CD14-positive monocyte (primary cell): ENCODE results near the gene SPN. TPM values are rescaled to one million over a fixed set of nuclear protein-coding genes. Genes with fewer than 3 reads are reported as not detected.

Experiments
- DNase-seq, 3 donors: peaks; one replicate each; pipeline ENCODE4 v3.0.0-alpha.2; 2011 to 2022
- H2AFZ ChIP-seq: 2 replicates; pipeline ENCODE4 v1.6.0; 2012; ENCODE audit warnings: mild to moderate bottlenecking, low read depth, low read length, inconsistent platforms; ENCODE audit not compliant: insufficient read depth, poor library complexity, severe bottlenecking
- H3K27ac ChIP-seq, 2 donors: 1 replicate in 1 of 2; 2 replicates in 1 of 2; pipeline ENCODE4 v1.5.1; 2012 to 2013; ENCODE audit warnings: low read length in 2 of 2, control low read depth in 1 of 2, inconsistent platforms in 1 of 2, low read depth in 1 of 2, mild to moderate bottlenecking in 1 of 2
- H3K27me3 ChIP-seq, 2 donors: one replicate each; pipeline versions ENCODE4 v1.6.0 to v1.6.1; 2011 to 2013; ENCODE audit warnings: low read length in 2 of 2; ENCODE audit not compliant: control insufficient read depth in 2 of 2, insufficient read depth in 2 of 2
- H3K36me3 ChIP-seq, 2 donors: replicated peaks in 1 of 2; 1 replicate in 1 of 2; 2 replicates in 1 of 2; pipeline versions ENCODE4 v1.5.1 to v1.6.1; 2012 to 2013; ENCODE audit warnings: low read length in 2 of 2, control low read depth in 1 of 2, inconsistent platforms in 1 of 2, mild to moderate bottlenecking in 1 of 2; ENCODE audit not compliant: insufficient read depth in 2 of 2, control insufficient read depth in 1 of 2
- H3K4me1 ChIP-seq, 2 donors: 1 replicate in 1 of 2; 2 replicates in 1 of 2; pipeline versions ENCODE4 v1.5.1 to v1.6.1; 2012 to 2013; ENCODE audit warnings: low read length in 2 of 2, control low read depth in 1 of 2, inconsistent platforms in 1 of 2, mild to moderate bottlenecking in 1 of 2, moderate library complexity in 1 of 2; ENCODE audit not compliant: insufficient read depth in 2 of 2, control insufficient read depth in 1 of 2
- H3K4me2 ChIP-seq: replicated peaks from 2 replicates; pipeline ENCODE3; 2012; ENCODE audit warnings: low read length, moderate library complexity, mild to moderate bottlenecking; ENCODE audit not compliant: poor library complexity, severe bottlenecking; ENCODE audit errors: extremely low read depth
- H3K4me3 ChIP-seq, 3 experiments: fragments of 200-600 bp in 1 of 3; sonication (generic) in 1 of 3; replicated peaks in 1 of 3; 1 replicate in 2 of 3; 2 replicates in 1 of 3; pipeline ENCODE4 v1.5.1; 2011 to 2013; ENCODE audit warnings: low read length in 3 of 3, mild to moderate bottlenecking in 3 of 3, control low read depth in 2 of 3, low read depth in 2 of 3, inconsistent platforms in 1 of 3, moderate library complexity in 1 of 3
- H3K79me2 ChIP-seq: 2 replicates; pipeline ENCODE4 v1.6.0; 2012; ENCODE audit warnings: mild to moderate bottlenecking, control low read depth, inconsistent platforms, low read length, moderate library complexity; ENCODE audit not compliant: insufficient read depth
- H3K9ac ChIP-seq: 2 replicates; pipeline ENCODE4 v1.6.0; 2017; ENCODE audit warnings: low read length, mild to moderate bottlenecking; ENCODE audit not compliant: insufficient read depth, poor library complexity, severe bottlenecking
- H3K9me3 ChIP-seq, 2 donors: replicated peaks in 1 of 2; 1 replicate in 1 of 2; 2 replicates in 1 of 2; pipeline versions ENCODE4 v1.5.1 to v1.6.1; 2012 to 2013; ENCODE audit warnings: low read length in 2 of 2, control low read depth in 1 of 2; ENCODE audit not compliant: control insufficient read depth in 1 of 2, insufficient read depth in 1 of 2
- H4K20me1 ChIP-seq: 2 replicates; pipeline ENCODE4 v1.6.0; 2012; ENCODE audit warnings: mild to moderate bottlenecking, low read length, control low read depth, moderate library complexity; ENCODE audit not compliant: insufficient read depth
- H3K27ac Mint-ChIP-seq, 7 donors: one replicate each; pipeline ENCODE4 v1.8.0; 2020; ENCODE audit warnings: mild to moderate bottlenecking in 7 of 7, mixed read lengths in 7 of 7, moderate library complexity in 6 of 7, inconsistent platforms in 2 of 7
- H3K27me3 Mint-ChIP-seq, 3 donors: one replicate each; pipeline ENCODE4 v1.8.0; 2021 to 2022; ENCODE audit warnings: low read depth in 3 of 3, mild to moderate bottlenecking in 3 of 3, mixed read lengths in 3 of 3, moderate library complexity in 3 of 3, inconsistent platforms in 1 of 3
- H3K36me3 Mint-ChIP-seq, 2 donors: one replicate each; pipeline ENCODE4 v1.8.0; 2020; ENCODE audit warnings: mixed read lengths in 2 of 2, inconsistent platforms in 1 of 2, mild to moderate bottlenecking in 1 of 2
- H3K4me1 Mint-ChIP-seq: one replicate; pipeline ENCODE4 v1.8.0; 2020; ENCODE audit warnings: mild to moderate bottlenecking, mixed read lengths
- H3K4me3 Mint-ChIP-seq, 2 donors: one replicate each; pipeline ENCODE4 v1.8.0; 2020; ENCODE audit warnings: mild to moderate bottlenecking in 2 of 2, mixed read lengths in 2 of 2, moderate library complexity in 1 of 2
- H3K9me3 Mint-ChIP-seq, 7 donors: one replicate each; pipeline ENCODE4 v1.8.0; 2020 to 2022; ENCODE audit warnings: mixed read lengths in 7 of 7, mild to moderate bottlenecking in 6 of 7, moderate library complexity in 6 of 7, inconsistent platforms in 2 of 7
- CTCF ChIP-seq: fragments of 200-600 bp; IDR thresholded peaks from one replicate; pipeline ENCODE4 v1.8.0; 2022; ENCODE audit warnings: antibody characterized with exemption, mild to moderate bottlenecking
- WGBS: methylation state at CpG from one replicate; pipeline ENCODE4 v1.1.5; 2013; ENCODE audit warnings: missing lambda C conversion rate; ENCODE audit not compliant: insufficient coverage; 5-methylcytosine and 5-hydroxymethylcytosine counted together
- intact Hi-C, 2 donors: fragments of 100-400 bp; cut with micrococcal nuclease; formaldehyde crosslinking; loops; one replicate each; pipeline versions ENCODE4 v1.15.0 to v1.15.1; 2023
- polyA plus RNA-seq, 3 donors: library from polyadenylated mRNA; depleted of rRNA in 1 of 3; unstranded in 2 of 3; stranded (reverse) in 1 of 3; fragments of 300-500 nt in 2 of 3; fragments of >200 nt in 1 of 3; fragmentation: Illumina TruSeq in 2 of 3; gene quantifications; 1 replicate in 2 of 3; 2 replicates in 1 of 3; pipeline ENCODE4 v1.2.3, GENCODE V29; 2012 to 2021

SPN gene
- polyA plus RNA-seq, 3 donors = 42.4 to 71.0 (median 46.6) TPM

- Histone ChIP-seq H2AFZ (no peak overlapping the region), H3K4me3 (peak overlapping the region in 1 of 3 experiments; percentile 9), H3K9ac (no peak overlapping the region), H3K79me2 (no peaks in the 10 kb centered on the region), H3K36me3 (no peaks in the 10 kb centered on the region), H3K9me3 (no peaks in the 10 kb centered on the region), H3K4me2 (peak overlapping the region; percentile 25), H4K20me1 (no peaks in the 10 kb centered on the region), H3K4me1 (peaks cover 22 to 30% of the 10 kb centered on the region in 2 donors), H3K27me3 (no peaks in the 10 kb centered on the region), H3K27ac (peak overlapping the region; percentile 41 to 57)
- peaks cover 0 to 3% (median 0%) of the 10 kb centered on the region in 7 donors for H3K9me3 Mint-ChIP-seq
- 26% methylated on average over 9 of the region's 17 CpGs for WGBS
- intact Hi-C loops = loop anchor here (5.0 to 10.0 kb wide), 2 partner anchors 37 to 54 kb away; partner anchors contain the start of gene C16orf54 (in 1 of the 2)
- peaks cover 3 to 7% (median 6%) of the 10 kb centered on the region in 3 donors for H3K27me3 Mint-ChIP-seq
- peak overlapping the region in 1 of 2 donors; percentile 63 for H3K4me3 Mint-ChIP-seq
- peaks cover 26% of the 10 kb centered on the region for H3K4me1 Mint-ChIP-seq
- DNase-seq = peak; percentile 54 to 79 (median 78)
- no peaks in the 10 kb centered on the region for H3K36me3 Mint-ChIP-seq
- H3K27ac Mint-ChIP-seq = peak overlapping the region in 6 of 7 donors; percentile 79 to 92 (median 90)
- TF ChIP-seq CTCF = peak; percentile 81
Measured at GRCh38 chr16:29710227-29711219, 47.5 kb downstream of the SPN start.

DNA sequence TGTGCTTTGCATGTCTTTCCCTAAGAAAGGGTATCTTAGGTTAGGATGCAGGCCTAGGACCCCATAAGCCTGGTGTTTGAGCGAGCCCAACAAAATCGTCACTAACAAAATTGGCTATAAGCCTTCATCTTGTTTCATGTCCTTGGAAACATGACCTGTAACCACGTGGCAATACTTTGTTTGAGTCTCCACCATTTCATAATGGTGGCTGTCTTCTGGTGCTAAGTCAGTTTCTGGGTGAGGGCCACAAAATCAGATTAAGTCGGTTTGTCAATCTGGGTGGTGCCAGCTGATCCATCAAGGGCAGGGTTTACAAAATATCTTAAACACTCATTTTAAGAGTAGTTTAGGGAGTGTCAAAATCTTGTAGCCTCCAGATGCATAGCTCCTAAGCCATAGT, 49.8 kb downstream of the SPN start:
- Histone ChIP-seq H3K79me2 (no peaks in the 10 kb centered on the region), H3K9me3 (no peaks in the 10 kb centered on the region), H3K36me3 (no peaks in the 10 kb centered on the region), H3K27ac (no peak overlapping the region), H3K4me1 (peaks cover 22 to 30% of the 10 kb centered on the region in 2 donors), H2AFZ (no peak overlapping the region), H4K20me1 (no peaks in the 10 kb centered on the region), H3K27me3 (no peaks in the 10 kb centered on the region), H3K9ac (no peak overlapping the region), H3K4me2 (no peak overlapping the region), H3K4me3 (no peak overlapping the region)
- no peak for DNase-seq
- H3K27me3 Mint-ChIP-seq = peaks cover 3 to 7% (median 4%) of the 10 kb centered on the region in 3 donors
- WGBS = 100% methylated on average over 2 of the region's 4 CpGs
- H3K36me3 Mint-ChIP-seq = no peaks in the 10 kb centered on the region
- intact Hi-C loops = loop anchor here (5.0 to 10.0 kb wide), 2 partner anchors 34 to 52 kb away; partner anchors contain the start of gene C16orf54 (in 1 of the 2)
- H3K27ac Mint-ChIP-seq = no peak overlapping the region
- H3K9me3 Mint-ChIP-seq = peaks cover 0 to 3% (median 0%) of the 10 kb centered on the region in 7 donors
- H3K4me3 Mint-ChIP-seq = no peak overlapping the region
- H3K4me1 Mint-ChIP-seq = peaks cover 26% of the 10 kb centered on the region
- no peak for TF ChIP-seq CTCF
